ENCODE measurements around the gene ANKRD55. TPM values are rescaled to one million over a fixed set of nuclear protein-coding genes. Genes with fewer than 3 reads are reported as not detected.
"Not testable (repeated sequence)": the region's sequence is repeated elsewhere in the genome, so short reads cannot be mapped to it uniquely, and the experiment has no call there.

ANKRD55 gene
- total and polyA plus RNA-seq, 4 donors, result 0.37 to 1.9 (median 1.4) TPM

- TF ChIP-seq ZBTB33 (IDR thresholded peaks at IDR 0.05) (no peak), TAF1 (conservative IDR thresholded peaks at IDR 0.05) (no peak), FOXA2 (IDR thresholded peaks at IDR 0.05) (no peak)
These were observed 36.9 kb upstream of the ANKRD55 start (continued) for GRCh38 chr5:56270058-56270457.

GRCh38 chr5:56269216-56269927, 36.2 kb upstream of the ANKRD55 start:
- TF ChIP-seq CTCF (IDR thresholded peaks at IDR 0.05; ENCODE audit: low read depth, low read length, missing input control) (peak; percentile 37), REST (IDR thresholded peaks at IDR 0.05) (no peak), RAD21 (IDR thresholded peaks at IDR 0.05) (peak; percentile 64 to 80), GABPA (IDR thresholded peaks at IDR 0.05 in 1 of 2, conservative IDR thresholded peaks at IDR 0.05 in 1 of 2) (no peak), TAF1 (conservative IDR thresholded peaks at IDR 0.05) (no peak), HNF4G (IDR thresholded peaks at IDR 0.05) (no peak), NR2F2 (IDR thresholded peaks at IDR 0.05) (no peak)
- 47% methylated on average over 6 of the region's 6 CpGs for WGBS
- Histone ChIP-seq H3K9ac (ENCODE audit: low read depth in 1 of 2, low read length in 2 of 2) (no peak overlapping the region), H3K27ac (ENCODE audit: low read depth in 1 of 2, low read length in 2 of 2) (no peak overlapping the region), H3K4me1 (ENCODE audit: control insufficient read depth in 4 of 4, insufficient read depth in 4 of 4, low read length in 3 of 4) (no peaks in the 10 kb centered on the region), H3K9me3 (ENCODE audit: control insufficient read depth in 4 of 4, low read length in 3 of 4) (no peaks in the 10 kb centered on the region), H3K4me3 (ENCODE audit: low read depth in 1 of 3, low read length in 3 of 3) (no peak overlapping the region), H3K27me3 (ENCODE audit: control insufficient read depth in 4 of 4, insufficient read depth in 4 of 4, low read length in 3 of 4) (no peaks in the 10 kb centered on the region), H3K36me3 (ENCODE audit: control insufficient read depth in 4 of 4, insufficient read depth in 3 of 4, low read depth in 1 of 4, low read length in 3 of 4) (no peaks in the 10 kb centered on the region)
- DNase-seq (ENCODE audit: low spot score), result no peak

- WGBS, result 92% methylated on average over 3 of the region's 3 CpGs
- H3K27me3 ChIP-seq (ENCODE audit: control insufficient read depth in 4 of 4, insufficient read depth in 4 of 4, low read length in 3 of 4); H3K27ac ChIP-seq (ENCODE audit: low read depth in 1 of 2, low read length in 2 of 2); H3K4me3 ChIP-seq (ENCODE audit: low read depth in 1 of 3, low read length in 3 of 3); H3K36me3 ChIP-seq (ENCODE audit: control insufficient read depth in 4 of 4, insufficient read depth in 3 of 4, low read depth in 1 of 4, low read length in 3 of 4); H3K9me3 ChIP-seq (ENCODE audit: control insufficient read depth in 4 of 4, low read length in 3 of 4); DNase-seq (ENCODE audit: low spot score); H3K4me1 ChIP-seq (ENCODE audit: control insufficient read depth in 4 of 4, insufficient read depth in 4 of 4, low read length in 3 of 4); H3K9ac ChIP-seq (ENCODE audit: low read depth in 1 of 2, low read length in 2 of 2): not testable (repeated sequence)
These were observed 35.6 kb upstream of the ANKRD55 start for GRCh38 chr5:56268707-56269106.
